ENCODE measurements around the gene SLC45A3.

SLC45A3 gene

GRCh38 chr1:205699416-205699815 is 19.1 kb upstream of the SLC45A3 start:
- no peak for DNase-seq

DNA sequence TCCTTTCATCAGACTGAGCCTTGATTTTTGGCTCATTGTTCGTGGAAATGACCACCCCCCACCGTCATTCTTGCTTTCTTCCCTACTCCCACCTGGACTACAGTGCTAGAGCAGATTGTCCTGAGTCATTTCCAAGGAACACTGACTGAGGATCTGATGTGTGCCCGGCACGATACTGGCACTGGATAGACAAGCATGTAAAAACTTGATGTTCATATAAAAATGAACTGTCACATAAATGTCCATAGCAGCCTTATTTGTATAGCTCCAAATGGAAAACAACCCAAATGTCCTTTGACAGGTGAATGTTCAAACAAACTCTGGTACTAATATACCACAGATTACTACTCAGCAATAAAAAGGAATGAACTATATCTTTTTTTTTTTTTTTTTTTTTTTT is 18.6 kb upstream of the SLC45A3 start:
- no peak for DNase-seq

DNA sequence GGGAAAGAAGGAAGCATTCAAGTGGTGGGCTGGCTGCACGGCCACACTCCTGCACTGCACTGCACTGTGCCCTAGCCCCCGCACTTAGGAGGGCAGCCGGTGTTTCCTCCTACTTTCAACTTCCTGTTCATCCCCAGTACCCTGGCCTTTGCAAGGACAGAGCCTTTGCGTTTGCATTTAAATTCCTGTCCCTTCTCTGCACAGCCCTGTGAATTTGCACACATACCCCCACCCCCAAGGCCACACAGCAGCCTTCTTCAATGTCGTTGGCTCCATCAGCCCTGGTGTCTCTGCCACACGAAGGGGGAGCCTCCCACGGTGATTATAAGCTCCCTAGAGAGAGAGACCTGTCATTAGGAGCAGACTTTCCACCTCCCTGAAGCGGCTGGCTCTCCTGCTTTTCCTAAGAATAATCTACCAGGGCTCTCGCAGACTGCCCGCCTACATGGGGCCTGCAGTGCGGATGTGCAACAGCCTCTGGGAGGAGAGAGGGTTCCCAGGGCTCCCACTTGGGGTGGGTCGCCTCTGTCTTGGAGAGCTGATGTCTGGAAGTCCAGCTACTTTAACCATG is 13.2 kb upstream of the SLC45A3 start:
- peak in 1 of 3 donors; percentile 41 for DNase-seq

DNA sequence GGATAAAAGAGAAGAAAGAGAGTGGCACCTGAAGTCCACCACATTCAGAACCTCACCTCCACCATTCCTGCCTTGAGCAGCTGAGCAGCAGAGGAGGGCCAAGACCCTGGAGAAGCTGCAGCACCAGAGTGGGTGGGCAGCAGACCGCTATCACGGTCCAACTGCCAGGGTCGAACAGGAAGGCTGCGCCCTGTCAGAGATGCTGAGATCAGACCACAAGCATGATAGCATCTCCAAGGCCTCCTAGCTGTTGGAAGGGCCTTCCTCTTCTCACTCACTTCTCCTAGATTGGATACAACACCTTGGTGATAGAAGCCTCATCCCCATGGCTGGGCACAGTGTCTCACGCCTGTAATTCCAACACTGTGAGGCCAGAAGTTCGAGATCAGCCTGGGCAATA is 12.1 kb upstream of the SLC45A3 start:
- DNase-seq, result no peak

GRCh38 chr1:205690122-205690756 is 9.9 kb upstream of the SLC45A3 start:
- DNase-seq, result no peak

- no peak for DNase-seq
These were observed 9.2 kb upstream of the SLC45A3 start for GRCh38 chr1:205689479-205689878.

GRCh38 chr1:205688171-205689080 is 8.1 kb upstream of the SLC45A3 start:
- DNase-seq, result peak in 2 of 3 donors; percentile 32 to 33

DNA sequence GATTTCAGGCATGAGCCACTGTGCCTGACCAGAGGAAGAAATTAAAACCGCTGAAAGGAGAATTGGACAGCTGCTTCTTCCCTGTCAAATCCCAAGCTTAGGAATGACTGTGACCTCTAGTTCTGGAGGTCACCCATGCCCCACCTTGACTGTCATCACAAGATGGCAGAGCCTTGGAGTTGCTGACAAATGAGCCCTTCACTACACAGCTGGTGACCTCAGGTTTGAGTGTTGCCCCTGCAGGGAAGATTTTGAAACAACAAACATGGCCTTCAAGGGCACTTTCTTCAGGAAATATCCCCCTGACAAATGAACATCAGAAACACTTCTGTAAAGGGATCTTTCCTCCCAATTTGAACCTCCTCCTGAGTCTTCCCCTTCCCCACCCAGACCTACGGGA is 6.9 kb upstream of the SLC45A3 start:
- no peak for DNase-seq

DNA sequence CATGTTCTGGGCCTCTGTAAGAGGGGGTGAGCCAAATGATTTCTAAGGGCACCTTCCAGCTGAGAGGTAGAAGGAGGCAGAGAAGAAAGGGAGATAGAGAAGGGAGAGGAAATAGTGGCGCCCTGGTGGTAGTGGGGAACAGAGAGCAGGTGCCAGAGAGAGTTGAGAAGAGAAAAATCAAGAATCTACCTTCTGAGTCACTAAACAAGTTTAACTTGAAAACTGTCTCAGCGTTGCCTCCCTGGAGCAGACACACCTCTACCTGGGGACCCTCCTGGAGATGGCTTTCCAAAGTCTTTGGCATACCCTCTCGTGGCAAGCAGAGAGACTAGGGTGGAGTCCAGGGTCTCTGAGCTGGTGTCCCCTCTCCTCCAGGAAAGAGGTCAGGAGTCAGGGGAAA is 1.1 kb upstream of the SLC45A3 start:
- DNase-seq, result no peak

DNA sequence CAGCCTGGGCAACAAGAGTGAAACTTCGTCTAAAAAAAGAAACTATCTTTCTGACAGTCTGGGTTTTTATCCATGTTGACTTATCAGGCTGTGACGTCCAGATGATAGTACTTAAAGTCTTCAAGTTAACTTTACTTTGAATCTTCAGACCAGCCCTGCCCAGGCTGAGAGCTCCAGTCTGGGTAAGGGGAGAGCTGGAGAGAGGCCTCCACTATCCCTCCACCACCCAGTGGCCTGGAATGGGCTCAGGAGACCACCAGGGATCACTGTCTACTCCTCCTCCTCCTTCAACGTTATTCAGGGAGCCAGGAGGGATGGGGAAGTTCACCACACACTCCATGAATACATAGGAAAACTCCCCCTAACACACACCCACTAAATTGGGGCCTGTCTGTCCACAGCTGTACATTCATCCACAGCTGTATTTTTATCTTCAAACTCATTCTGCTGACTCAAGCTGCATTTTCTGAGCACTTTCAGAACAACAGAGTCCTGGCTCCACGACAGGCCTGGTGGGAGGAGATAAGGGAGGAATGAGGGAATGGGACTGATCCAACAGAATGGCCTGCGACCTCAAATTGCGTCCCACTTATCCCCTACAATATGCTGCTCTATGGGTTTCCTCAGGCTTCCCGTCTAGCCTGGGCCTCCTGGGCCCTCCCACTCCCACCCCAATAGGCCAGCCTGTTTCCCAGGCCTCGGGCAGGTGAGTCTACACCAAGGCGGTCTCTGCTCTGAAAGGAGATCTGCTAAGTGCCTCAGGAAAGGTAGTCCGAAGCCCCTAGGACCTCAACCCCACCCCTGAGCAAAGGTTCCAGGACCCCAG is 1.8 kb downstream of the SLC45A3 start:
- peak in 2 of 3 donors; percentile 26 to 43 for DNase-seq

GRCh38 chr1:205677167-205677566 is 3.1 kb downstream of the SLC45A3 start:
- DNase-seq, result no peak

DNA sequence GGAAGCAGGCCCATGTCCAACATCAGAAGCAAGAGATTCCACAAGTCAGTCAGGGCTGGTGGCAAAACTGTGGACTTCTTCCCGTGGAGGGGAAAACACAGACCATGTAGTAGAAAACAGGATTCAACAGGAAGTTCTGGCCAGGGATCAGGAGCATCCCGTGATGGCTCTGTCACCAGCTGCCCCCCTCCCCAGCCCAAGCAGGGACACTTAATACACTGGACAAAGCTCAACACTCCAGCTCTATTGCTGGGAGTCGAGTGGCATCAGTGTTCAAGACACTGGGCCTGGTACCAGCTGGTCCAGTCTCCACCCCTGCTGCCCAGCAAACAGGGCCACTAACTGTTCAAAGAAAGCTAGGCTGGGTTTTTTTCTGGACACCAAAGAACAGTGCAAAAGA is 3.7 kb downstream of the SLC45A3 start:
- DNase-seq, result no peak

- DNase-seq, result no peak
These were observed 4.3 kb downstream of the SLC45A3 start for GRCh38 chr1:205676002-205676401.

- no peak for DNase-seq
These were observed 5.1 kb downstream of the SLC45A3 start for GRCh38 chr1:205675247-205675646.

DNA sequence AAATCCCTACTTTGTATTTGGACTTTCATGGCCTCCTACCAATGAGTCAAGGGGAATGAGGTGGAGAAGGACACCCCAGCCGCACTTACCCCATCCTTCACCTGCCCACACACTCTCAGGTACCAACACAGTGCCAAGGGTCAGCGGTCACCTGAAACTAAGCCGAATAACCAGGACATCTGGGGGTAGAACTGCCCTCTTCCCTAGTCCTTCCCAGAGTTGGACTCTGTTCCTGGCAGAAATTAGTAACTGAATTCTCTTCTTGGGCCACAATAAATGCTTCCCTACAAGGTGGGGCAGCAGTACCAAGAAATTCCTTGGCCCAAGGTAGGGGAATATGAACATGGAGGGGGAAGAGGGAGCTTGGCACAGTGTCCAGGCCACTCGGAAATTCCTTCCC is 7.3 kb downstream of the SLC45A3 start:
- DNase-seq, result no peak

- no peak for DNase-seq
These were observed 7.9 kb downstream of the SLC45A3 start for GRCh38 chr1:205672395-205672889.

DNA sequence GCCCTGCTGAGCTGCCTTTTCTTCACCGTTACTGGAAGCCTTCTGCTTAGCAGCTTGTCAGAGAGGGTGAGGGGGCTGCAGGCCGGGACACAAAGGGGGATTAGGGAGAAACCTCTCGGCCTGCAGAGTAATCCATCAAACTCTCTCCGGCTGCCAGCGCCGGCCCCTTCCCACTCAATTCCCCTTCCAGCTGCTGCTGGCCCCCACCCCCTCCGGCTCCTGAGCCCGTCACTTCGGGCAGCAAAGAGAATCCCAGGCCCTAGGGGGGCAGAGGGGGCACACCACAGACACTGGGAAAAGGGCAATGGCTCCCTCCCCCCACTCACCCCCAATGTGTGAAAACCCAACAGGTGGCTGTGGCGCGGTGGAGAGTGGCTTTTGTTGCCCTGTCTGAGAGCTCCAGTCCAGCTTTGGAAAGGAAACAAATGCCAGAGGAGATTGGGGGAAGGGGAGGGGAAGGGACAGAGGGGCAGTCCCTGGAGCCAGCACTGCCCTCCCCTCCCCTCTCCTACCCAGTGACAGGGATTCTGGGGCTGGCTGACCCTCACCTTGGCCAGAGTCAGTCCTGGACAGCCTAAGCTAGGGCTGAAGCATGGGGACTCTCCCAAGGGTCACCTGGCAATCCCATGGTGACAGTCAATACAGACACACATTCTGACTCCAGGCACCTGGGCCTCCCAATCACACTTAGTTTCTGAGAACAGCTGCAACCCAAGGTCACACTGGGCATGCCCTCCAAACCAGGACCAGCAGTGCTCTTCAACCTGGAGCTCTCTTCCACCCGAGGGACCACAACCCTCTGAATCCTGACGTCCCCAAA is 9.5 kb downstream of the SLC45A3 start:
- DNase-seq, result no peak

DNA sequence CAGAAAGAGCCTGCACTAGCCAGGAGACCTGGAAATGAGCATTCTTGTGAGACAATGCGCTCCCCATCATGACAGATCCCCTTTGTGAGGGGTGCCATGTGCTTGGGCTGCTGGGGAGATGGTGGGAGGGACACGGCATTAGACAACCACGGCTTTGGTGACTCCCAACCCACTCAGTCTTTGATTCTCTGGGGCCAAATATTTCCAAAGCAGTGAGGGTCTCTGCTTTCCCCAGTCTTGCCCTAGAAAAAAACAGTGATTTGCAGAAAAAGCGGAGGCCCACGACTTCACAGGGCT is 10.2 kb downstream of the SLC45A3 start:
- no peak for DNase-seq

- peak; percentile 83 to 87 (median 84) for DNase-seq
These were observed 10.8 kb downstream of the SLC45A3 start for GRCh38 chr1:205669341-205670149.

DNA sequence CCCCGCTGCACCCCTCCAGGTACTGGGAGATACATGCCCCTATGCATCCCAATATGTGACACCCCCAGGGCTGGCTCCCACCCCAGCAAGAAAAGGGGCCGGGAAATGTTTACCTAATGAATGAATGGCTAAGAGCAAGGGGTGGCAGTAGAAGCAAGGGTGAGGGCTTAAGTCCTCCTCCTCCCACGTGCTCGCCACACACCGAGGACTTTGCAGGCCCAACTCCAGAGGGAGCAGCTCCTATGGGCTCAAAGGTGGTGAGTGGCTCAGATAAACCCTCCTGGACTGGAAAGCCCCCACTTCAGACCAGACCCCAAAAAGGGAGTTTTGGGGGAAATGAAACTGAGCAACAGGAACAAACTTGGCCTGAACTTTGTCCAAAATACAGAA is 11.4 kb downstream of the SLC45A3 start:
- DNase-seq, result peak; percentile 68 to 76 (median 69)
